Endometrial microvascular endothelial cells (primary cell): Measurements from ENCODE around the gene PRKCD. TPM values are rescaled to one million over a fixed set of nuclear protein-coding genes. Genes with fewer than 3 reads are reported as not detected.

ENCODE experiments used
- in situ Hi-C: cut with HindIII; loops from 2 replicates; pipeline ENCODE4 v1.10.0; 2017; ENCODE audit warnings: low sequenced_read_pairs, low pct_unique_long_range_greater_than_20kb; ENCODE audit errors: inconsistent ontology term
- total RNA-seq: library from RNA; depleted of rRNA; stranded (reverse); fragments of >200 nt; gene quantifications from one replicate; pipeline ENCODE4 v1.2.3, GENCODE V29; 2015; ENCODE audit errors: inconsistent ontology term

Gene PRKCD
- total RNA-seq, 1 donor from 2014 or later: 2.7 TPM

GRCh38 chr3:53238051-53238850 is 77.2 kb downstream of the PRKCD start:
- in situ Hi-C loops: no loop called here

- in situ Hi-C loops: no loop called here
Measured at GRCh38 chr3:53238886-53239285, 77.9 kb downstream of the PRKCD start.

GRCh38 chr3:53239800-53240199 is 78.8 kb downstream of the PRKCD start:
- in situ Hi-C loops: no loop called here

- in situ Hi-C loops: no loop called here
Measured at GRCh38 chr3:53240989-53241972, 80.3 kb downstream of the PRKCD start.

GRCh38 chr3:53242155-53242554 is 81.1 kb downstream of the PRKCD start:
- in situ Hi-C loops: no loop called here

Other genes with a start within 250 kb of the PRKCD start
- gene SFMBT1, start 115.1 kb upstream of the PRKCD start, total RNA-seq: 4.9 TPM
- 29.4 TPM for gene RFT1, start 30.8 kb upstream of the PRKCD start, total RNA-seq
- 579 TPM for gene TKT, start 94.8 kb downstream of the PRKCD start, total RNA-seq
- gene DCP1A, start 186.3 kb downstream of the PRKCD start, total RNA-seq: 15.0 TPM